ENCODE data around the gene PCBP3.
"Not testable (repeated sequence)": the region's sequence is repeated elsewhere in the genome, so short reads cannot be mapped to it uniquely, and the experiment has no call there.

PCBP3 gene

GRCh38 chr21:45669382-45669781, 25.9 kb downstream of the PCBP3 start:
- no peak for DNase-seq (ENCODE audit: low read depth in 1 of 2, low spot score in 1 of 2)

GRCh38 chr21:45670731-45671130, 27.2 kb downstream of the PCBP3 start:
- DNase-seq (ENCODE audit: low read depth in 1 of 2, low spot score in 1 of 2): no peak

GRCh38 chr21:45678790-45679189, 35.3 kb downstream of the PCBP3 start:
- DNase-seq (ENCODE audit: low read depth in 1 of 2, low spot score in 1 of 2): not testable (repeated sequence)

GRCh38 chr21:45680215-45680614, 36.7 kb downstream of the PCBP3 start:
- no peak for DNase-seq (ENCODE audit: low read depth in 1 of 2, low spot score in 1 of 2)

GRCh38 chr21:45695086-45695485, 51.6 kb downstream of the PCBP3 start:
- DNase-seq (ENCODE audit: low read depth in 1 of 2, low spot score in 1 of 2): no peak

GRCh38 chr21:45698493-45699184, 55.1 kb downstream of the PCBP3 start:
- no peak for DNase-seq (ENCODE audit: low read depth in 1 of 2, low spot score in 1 of 2)

GRCh38 chr21:45699251-45699942, 55.9 kb downstream of the PCBP3 start:
- no peak for DNase-seq (ENCODE audit: low read depth in 1 of 2, low spot score in 1 of 2)

GRCh38 chr21:45699966-45700365, 56.4 kb downstream of the PCBP3 start:
- no peak for DNase-seq (ENCODE audit: low read depth in 1 of 2, low spot score in 1 of 2)

GRCh38 chr21:45700461-45700860, 56.9 kb downstream of the PCBP3 start:
- DNase-seq (ENCODE audit: low read depth in 1 of 2, low spot score in 1 of 2): no peak

GRCh38 chr21:45704311-45705108, 61.0 kb downstream of the PCBP3 start:
- DNase-seq (ENCODE audit: low read depth in 1 of 2, low spot score in 1 of 2): no peak

- DNase-seq (ENCODE audit: low read depth in 1 of 2, low spot score in 1 of 2): no peak
Measured at GRCh38 chr21:45706299-45706698, 62.8 kb downstream of the PCBP3 start.

- DNase-seq (ENCODE audit: low read depth in 1 of 2, low spot score in 1 of 2): no peak
Measured at GRCh38 chr21:45709173-45709572, 65.6 kb downstream of the PCBP3 start.

GRCh38 chr21:45709696-45710268, 66.3 kb downstream of the PCBP3 start:
- DNase-seq (ENCODE audit: low read depth in 1 of 2, low spot score in 1 of 2): no peak

- DNase-seq (ENCODE audit: low read depth in 1 of 2, low spot score in 1 of 2): not testable (repeated sequence)
Measured at GRCh38 chr21:45710306-45710705, 66.8 kb downstream of the PCBP3 start.

- no peak for DNase-seq (ENCODE audit: low read depth in 1 of 2, low spot score in 1 of 2)
Measured at GRCh38 chr21:45713613-45714012, 70.1 kb downstream of the PCBP3 start.

GRCh38 chr21:45715441-45715840, 71.9 kb downstream of the PCBP3 start:
- no peak for DNase-seq (ENCODE audit: low read depth in 1 of 2, low spot score in 1 of 2)

GRCh38 chr21:45718413-45718812, 74.9 kb downstream of the PCBP3 start:
- no peak for DNase-seq (ENCODE audit: low read depth in 1 of 2, low spot score in 1 of 2)

- no peak for DNase-seq (ENCODE audit: low read depth in 1 of 2, low spot score in 1 of 2)
Measured at GRCh38 chr21:45719177-45719802, 75.8 kb downstream of the PCBP3 start.

GRCh38 chr21:45720204-45720603, 76.7 kb downstream of the PCBP3 start:
- DNase-seq (ENCODE audit: low read depth in 1 of 2, low spot score in 1 of 2): not testable (repeated sequence)

- DNase-seq (ENCODE audit: low read depth in 1 of 2, low spot score in 1 of 2): no peak
Measured at GRCh38 chr21:45721671-45722070, 78.1 kb downstream of the PCBP3 start.

Data from activated T-helper 1 cell treated with anti-CD3 and anti-CD28 coated beads, Interleukin-2, amount 50 U/mL, for 16 hours (primary cell).